ENCODE data around the gene HNRNPC.

Gene HNRNPC

DNA sequence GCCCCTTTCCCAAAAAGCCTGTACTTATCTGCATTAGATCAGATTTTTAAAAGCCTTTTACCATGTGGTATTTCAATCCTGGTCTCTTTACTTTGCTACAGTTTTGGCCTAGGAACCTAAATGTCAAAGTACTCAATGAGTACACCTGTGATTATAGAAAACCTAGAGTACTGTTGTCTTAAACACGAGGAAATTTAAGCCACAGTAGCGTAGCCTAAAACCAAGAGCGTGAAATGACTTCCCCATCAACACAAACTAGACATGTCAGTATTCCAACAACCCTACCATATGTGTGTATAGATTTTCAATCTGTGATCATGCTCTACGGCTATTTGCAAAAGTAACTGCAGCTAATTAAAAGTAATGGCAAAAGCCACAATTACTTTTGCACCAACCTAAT is 60.7 kb downstream of the HNRNPC start:
- no peak for DNase-seq

DNA sequence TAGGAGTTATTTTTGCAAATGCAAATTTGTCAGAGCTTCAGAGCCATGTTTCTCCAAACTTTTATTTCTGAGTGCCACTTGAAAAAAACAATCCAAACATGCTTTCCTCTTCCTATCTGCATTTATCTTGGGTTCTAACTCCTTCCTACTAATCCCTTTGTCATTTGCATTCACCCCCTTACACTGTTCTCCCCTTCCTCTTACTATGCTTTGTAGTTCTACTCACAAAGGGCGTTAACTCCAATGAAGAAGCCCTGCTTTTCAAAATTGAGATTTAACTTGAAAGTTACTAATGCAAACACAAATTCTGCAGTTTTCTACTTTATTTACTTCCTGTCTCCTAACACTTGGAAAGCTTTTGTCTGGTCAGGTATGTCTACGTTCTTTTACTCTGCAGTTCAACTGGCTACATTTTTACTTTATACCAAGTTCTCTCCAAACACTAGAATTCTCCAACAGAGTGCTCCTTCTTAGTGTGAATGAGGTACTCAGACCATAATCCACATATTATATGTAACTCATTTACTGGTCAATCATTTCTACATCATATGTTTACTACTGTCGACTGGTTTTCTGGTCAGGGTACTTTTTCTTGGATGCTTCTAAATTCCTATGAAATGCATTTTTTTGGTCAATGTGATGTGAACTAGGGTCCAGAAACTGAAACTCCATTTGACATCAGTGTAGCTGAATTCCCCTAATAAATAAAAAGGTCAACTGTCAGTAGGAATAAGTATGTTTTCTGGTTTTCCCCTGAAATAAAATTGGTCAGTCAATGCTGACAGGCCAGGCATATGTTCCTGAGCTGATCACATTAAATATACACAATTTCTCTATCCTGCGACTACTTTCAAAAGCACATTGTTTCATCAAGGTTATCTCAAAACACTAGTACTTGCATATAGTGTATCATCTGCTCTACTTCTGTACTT is 62.2 kb downstream of the HNRNPC start:
- DNase-seq = no peak

DNA sequence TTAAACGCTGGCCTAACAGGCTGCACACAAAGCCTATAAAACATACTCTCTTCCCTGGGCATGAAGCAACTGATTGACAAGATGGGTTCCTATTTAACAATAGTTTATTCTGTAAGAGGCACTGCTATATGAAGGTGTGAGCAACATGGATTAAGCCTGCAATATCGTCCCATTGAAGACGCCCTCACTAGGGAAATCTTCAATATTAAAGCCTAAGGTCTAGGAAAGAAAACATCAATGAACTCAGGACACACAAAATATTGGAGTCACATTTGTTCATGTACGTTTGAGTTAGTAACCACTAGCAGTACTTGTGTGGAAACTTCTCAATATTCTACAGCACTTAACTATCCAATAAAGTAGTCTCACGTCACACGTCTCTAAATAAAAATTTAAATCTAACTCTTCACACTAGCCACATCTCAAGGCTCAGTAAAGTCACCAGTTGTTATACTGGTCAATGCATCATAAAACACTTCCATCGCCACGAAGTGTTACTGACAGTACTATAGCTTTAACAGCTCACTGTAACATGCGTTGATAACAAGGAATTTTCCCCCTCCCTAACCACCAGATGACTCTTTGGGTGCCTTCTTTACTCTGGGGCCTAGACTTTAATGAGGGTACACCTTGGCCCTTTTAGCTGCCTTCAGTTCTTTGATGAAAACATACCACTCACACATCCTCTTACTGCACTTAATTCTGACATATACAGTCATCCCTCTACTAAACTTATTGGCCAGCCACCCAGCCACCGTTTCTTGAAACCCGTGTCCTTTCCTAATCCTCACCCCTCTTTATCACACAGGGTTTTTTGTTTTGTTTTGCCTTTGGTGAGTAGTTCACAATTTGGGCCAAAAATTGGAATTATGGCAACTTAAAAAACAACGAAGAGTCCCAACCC is 63.3 kb downstream of the HNRNPC start:
- DNase-seq = no peak

DNA sequence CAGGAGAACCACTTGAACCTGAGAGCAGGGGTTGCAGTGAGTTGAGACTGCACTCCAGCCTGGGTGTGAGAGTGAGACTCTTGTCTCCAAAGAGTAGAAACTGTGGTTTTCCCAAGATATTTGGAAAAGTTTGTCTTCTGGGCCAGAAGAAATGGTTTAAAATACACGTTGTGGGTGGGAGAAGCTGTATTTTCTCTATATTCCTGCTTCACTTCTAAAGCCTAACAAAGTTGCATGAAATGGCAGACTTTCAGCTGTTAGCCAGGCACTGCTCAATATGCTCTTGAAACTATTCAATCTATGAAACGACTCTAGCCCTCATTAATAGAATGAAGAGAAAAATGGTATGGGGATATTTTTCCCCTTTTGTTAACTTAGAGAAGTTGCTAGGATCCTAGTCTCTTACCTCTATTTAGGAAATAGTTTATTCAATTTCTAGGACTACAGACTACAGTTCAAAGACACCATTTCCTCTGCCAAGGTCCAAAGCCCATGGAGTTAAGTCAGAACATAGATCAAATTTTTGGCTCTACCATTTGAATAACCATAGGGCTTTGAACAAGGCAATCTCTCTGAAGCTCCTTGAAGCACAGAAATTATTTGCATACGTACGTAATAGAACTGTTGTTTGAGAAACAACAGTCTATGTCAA is 64.1 kb downstream of the HNRNPC start:
- DNase-seq = no peak

DNA sequence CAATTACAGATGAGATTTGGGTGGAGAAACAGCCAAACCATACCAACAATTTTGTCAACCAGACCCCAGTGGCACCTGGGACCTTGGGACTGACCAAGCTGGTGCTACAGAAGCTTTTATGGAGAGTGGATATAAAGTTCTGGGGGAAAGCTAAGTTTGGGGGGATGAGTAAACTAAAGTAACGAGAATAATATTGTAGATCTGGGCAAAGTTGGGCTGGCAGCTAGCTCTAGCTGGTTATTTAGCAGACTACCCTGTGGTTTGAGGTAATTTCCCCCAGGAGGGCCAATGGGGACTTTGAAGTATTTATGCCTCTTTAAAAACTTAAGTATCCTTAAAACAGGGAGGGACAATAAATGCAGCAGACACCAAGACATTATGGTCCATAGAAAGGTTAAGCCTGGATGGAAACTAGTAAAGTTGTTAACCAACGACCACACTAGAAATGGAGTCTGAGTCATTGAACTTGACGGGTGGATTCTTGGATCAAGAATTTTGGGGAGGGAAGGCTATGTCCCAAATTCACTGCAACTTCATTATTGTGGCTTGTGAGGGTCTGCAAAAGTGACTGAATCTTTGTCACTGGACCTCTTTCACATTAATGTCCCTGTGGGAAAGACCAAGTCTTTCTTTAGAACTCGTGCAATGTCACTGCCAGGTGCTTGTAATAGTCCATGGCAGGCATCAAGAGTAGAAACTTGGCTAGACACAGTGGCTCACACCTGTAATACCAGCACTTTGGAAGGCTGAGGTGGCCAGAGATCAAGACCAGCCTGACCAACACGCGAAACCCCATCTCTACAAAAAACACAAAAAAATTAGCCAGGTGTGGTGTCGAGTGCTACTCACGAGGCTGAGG is 64.8 kb downstream of the HNRNPC start:
- no peak for DNase-seq

DNA sequence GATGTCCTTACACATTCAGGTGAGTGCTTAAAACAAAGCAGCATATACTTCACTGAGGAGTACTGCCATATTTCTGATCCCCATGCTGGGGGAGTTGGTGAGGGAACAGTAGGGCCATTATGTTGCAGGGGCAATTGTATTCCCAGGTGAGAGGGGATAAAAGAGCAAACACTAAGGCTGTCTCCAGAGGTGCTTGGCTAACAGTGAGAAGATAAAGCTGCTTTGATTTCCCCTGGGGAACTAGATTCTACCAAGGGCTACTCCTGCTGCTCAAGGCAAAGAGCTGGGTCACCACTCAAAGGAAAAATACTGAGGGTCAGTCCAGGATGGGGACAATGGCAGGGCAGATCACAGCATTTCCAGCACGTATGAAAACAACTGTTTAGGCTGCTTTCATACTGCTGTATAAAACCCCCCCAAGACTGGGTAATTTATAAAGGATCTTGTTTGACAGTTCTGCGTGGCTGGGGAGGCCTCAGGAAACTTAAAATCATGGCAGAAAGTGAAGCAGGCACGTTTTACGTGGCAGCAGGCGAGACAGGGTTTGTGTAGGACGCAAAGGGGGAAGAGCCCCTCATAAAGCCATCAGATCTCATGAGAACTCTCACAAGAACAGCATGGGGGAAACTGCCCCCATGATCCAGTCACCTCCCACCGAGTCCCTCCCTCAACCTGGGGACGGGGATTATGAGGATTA is 65.6 kb downstream of the HNRNPC start:
- no peak for DNase-seq

DNA sequence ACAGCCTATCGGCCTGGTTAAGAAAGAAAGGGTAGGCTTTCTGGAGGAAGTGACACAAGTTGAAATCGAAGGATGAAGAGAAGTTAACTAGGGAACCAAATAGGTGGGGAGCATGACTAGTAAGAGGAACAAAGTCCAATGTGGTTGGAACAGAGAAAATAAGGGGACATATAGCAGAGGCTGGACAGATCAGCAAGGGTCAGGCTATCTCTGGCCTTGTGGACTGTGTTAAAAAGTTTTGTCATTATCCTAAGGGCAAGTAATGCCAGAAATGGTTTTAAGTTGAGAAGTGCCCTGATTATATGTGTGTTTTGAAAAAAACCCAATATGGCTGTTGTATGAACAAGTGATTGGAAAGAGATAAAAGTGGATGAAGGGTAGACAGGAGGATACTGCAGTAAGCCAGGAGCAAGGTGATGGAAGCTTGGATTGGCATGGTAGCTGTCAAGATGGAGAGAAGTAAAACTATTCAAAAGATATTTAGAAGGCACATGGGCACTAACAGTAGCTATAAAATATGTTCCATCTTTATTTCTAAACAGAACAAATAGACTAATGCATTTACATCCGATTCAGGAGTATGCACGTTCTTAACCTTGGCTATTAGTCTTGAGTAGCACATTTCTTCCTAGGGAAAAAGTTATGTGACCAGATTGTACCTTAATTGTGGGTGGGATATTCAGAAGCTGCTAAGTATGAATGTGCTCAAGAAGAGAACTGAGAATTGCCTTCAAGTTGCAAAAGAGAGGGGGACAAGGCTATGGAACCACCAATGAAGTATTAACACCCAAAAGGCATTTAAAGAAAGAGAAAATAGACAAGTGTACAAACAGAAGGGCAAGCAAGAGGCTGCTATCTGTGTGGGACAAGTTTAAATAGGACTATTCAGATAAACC is 66.5 kb downstream of the HNRNPC start:
- no peak for DNase-seq

DNA sequence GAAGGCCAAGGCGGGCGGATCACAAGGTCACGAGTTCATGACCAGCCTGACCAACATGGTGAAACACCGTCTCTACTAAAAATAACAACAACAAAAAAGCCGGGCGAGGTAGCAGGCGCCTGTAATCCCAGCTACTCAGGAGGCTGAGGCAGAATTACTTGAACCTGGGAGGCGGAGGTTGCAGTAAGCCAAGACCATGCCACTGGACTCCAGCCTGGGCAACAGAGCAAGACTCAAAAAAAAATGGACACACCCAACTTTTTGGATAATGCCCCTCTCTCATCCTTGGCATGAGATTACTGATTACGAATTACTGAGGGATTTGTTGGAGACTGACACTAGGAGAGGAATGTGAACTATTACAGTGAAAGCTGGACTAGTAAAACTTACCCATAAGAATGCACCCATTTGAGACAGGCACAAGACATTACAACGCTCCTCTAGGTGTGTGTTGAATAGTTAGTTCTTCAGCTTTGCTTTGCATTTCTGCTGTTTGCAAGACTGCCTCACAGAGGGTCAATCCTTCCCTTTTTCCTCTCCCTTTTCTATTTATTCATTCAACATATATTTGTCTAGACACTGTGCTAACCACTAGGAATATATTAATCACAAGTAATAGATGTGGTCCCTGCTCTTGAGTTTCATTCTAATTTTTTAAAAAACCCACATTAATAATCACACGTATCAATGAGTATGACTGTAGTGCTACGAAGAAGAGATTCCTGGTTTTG is 67.3 kb downstream of the HNRNPC start:
- no peak for DNase-seq

DNA sequence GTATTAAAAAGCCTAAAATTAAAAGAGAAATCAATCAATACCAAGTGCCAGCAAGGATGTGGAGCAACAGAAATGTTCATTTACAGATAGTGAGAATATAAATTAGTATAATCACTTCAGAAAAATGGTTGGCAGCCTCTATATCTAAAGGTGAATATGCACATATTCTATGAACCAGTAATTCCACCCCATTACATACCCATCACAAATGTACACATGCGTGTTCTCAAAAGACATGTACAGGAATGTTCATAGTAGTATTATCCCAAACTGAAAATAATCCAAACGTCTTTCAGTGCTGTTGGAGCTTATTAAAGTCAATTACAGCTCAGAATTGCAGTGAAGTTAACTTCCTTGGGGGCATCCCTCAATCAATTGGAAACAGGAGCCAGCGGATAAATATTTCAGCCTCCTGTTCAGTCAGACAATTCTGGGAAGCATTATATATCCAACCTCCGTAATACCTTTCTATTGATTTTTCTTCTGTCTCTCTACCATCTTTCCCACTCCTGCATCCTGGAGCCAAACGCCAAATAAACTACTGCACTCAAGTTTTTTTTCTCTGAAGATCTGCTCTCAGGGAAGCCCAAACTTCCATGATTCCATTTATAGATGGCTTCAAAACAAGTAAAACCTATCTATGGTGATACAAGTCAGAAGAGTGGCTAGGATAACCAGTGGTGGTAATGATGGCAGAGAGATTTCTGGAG is 68.3 kb downstream of the HNRNPC start:
- no peak for DNase-seq

DNA sequence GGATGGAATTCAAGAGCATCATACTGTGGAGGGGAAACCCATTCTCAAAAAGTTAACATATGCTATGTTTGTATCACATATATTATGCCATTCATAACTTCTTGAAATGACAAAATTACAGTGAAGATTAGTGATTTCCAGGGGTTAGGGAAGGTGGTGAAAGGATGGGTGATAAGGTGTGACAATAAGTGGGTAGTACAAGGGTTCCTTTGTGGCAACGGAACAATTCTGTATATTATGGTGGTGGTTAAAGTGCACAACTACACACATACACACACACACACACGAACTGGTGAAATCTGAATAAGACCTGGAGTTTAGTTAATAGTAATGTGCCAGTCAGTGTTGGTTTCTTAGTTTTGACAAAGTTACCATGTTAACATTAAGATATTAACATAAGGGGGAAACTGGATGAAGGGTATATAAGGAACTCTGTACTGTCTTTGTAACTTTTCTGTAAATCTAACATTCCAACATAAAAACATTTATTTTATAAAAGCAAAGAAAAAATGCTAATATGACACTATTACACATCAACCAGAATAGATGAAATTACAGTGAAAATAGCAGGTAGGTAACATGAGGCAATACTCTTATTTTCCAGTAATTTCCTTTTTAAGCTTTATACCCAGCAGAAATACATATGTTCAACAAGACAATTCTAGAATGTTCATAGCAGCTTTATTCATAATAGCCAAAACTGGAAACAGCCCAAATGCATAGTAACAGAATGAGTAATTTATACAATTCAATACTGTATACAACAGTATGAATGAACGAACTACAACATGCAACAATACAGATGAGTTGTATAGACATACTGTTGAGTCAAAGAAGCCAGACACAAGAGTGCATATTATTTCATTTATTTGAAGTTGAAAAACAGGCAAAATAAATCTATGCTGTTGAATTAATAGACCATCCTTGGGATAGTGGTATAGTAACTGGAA is 69.4 kb downstream of the HNRNPC start:
- DNase-seq = no peak

DNA sequence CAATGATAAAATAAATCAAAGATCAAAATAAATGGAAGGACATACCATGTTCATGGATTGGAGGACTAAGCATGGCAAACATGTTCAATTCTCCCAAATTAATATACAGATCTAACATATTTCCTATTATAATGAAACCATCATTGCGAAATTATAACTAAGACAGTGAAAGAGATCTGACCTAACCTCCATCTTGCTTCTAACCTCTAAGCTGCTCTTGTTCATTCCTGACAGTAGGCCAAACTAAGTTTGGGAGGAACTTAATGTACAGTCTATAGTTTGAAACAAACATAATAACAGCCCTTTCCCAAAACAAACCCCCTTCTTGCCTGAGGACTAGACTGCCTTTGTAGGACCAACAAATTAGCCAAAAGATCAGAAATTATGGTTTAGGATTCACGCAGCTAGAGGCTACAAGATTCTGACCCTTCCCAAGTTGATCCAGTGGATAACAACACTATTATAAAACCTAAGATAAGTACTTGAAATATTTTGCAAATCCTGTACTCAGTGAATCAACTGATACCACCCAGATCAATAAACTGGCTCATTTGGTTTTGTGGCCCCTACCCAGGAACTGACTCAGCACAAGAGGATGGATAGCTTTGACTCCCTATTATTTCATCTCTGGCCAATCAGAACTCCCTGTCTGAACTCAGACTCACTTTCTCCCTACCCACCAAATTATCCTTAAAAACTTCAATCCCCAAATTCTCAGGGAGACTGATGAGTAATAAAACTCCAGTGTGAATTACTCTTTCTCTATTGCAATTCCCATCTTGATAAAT is 71.6 kb downstream of the HNRNPC start:
- peak in 1 of 2 experiments; percentile 26 for DNase-seq

DNA sequence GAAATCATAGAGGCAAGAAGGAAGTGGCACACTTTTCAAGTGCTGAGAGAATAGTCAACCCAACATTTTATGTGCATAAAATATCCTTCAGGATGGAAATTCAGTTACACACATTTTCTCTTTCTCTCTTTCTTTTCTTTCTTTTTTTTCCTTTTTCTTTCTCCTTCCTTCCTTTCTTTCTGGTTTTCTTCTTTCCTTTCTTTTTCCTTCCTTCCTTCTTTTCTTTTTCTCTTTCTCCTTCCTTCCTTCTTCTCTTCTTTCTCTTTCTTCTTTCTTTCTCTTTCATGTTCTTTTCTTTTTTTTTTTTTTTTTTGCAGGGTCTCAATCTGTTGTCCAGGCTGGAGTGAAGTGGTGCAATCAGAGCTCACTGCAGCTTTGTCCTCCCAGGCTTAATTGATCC is 74.6 kb downstream of the HNRNPC start:
- DNase-seq = no peak

DNA sequence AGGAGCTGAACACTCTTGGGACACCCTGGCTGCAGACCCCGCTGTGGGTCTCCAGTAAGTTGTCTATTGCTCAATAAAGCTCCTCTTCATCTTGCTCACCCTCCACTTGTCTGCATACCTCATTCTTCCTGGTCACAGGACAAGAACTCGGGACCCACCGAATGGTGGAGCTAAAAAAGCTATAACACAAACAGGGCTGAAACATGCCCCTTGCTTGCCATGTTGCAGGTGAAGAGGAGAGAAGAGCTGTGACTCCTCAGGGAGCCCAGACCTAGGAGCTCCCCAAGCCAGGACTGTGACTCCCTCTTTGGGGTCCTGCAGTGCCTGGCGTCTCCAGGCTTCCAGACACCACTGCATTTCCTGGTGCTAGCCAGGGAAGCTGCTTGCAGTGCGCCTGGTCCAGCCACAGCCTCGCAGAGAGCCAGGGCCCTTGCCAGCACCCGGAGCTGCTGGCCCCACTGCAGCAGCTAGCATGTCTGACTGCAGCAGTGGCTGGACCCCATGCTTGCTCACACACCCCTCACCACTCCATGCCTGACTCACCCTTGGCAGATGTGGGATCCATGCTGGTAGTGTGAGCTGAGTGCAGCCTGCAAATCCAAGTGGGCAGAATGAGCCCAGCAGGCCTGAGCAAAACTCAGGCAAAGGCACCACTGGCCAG is 76.2 kb downstream of the HNRNPC start:
- DNase-seq = no peak

DNA sequence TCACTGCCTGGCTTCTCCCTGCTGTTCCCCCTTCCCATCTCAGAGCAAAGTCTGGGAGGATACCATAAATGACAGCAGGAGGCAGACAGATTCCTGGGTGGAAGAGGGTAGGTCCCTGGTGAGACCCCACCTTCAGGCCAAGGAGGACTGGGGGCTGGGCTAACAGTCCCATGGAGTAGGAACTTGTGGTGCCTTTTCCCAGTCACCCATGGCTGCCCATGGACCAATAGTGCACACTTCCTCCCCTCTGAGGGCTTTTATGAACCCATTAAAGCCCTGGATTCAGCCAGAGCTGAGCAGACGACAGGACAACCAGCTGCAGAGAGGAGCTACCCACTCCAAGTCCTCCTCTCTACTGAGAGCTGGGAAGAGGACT is 76.8 kb downstream of the HNRNPC start:
- DNase-seq = no peak

DNA sequence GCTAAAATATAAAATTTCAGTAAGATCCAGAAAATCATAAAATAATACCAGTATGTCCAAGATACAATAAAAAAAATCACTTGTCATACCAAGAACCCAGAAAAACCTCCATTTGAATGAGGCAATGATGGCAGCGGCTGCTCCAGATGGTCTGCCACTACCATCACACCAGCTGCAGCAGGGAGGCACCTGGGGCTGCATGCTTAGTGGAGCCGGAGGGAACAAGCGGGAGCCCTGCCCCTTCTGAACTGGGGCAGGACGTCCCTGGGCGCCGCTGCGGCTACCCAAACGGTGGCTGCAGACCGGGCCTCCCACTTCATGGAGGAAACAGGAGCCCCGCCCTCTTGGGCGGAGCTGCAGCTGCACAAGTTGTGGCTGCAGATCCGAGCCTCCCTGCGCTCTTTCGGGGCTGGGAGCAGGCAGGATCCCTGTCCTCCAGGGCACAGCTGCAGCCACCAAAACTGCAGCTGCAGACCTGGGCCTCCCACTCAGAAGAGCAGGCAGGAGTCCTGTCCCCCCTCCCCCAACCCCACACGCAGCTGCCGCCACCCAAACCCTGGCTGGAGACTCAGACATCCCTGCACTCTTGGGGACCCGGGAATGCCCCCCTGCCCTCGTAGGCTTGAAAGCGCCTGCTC is 77.3 kb downstream of the HNRNPC start:
- DNase-seq = no peak

DNA sequence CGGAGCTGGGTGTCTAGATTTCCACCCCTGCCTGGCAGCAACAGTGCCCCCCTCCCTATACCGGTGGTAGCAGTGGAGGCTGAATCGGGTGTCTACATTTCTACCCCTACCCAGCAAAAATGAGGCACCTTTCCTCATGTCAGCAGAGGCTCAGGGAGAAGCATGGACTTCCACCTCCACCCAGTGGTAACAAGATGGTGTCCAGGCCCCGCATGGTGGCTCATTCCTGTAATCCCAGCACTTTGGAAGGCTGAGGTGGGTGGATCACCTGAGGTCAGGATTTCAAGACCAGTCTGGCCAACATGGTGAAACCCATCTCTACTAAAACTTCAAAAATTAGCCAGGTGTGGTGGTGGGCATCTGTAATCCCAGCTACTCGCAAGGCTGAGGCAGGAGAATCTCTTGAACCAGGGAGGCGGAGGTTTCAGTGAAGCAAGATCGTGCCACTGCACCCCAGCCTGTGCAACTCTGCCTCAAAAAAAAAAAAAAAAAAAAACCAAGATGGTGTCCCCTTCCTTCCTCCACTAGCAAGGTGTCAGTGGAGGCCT is 77.9 kb downstream of the HNRNPC start:
- no peak for DNase-seq

All from SW 1271 (cell line).